Pancreas (tissue), 10 donors: ENCODE data around the gene CPT1C. TPM values are rescaled to one million over a fixed set of nuclear protein-coding genes. Genes with fewer than 3 reads are reported as not detected.

Experiments used
- ATAC-seq, 4 donors: fragments of 200-7000 bp; cut with Tn5 transposase; one replicate each; pipeline versions ENCODE4 v1.8.0 to v1.9.1; 2020; ENCODE audit warnings: mild to moderate bottlenecking in 4 of 4, moderate library complexity in 4 of 4
- DNase-seq, 6 donors: peaks; one replicate each; pipeline ENCODE4 v3.0.0-alpha.2; 2020
- FAIRE-seq: peaks from 2 replicates; lab custom pipeline; 2012; peaks lifted over from hg19 to GRCh38; lab: Jason Lieb, UNC
- H3K27ac ChIP-seq, 4 donors: fragments of 200-600 bp; sonication (generic); 1 replicate in 3 of 4; 2 replicates in 1 of 4; pipeline versions ENCODE4 v1.5.0 to v1.8.0; 2020
- H3K27me3 ChIP-seq, 4 donors: fragments of 200-600 bp; one replicate each; pipeline ENCODE4 v1.8.0; 2021
- H3K36me3 ChIP-seq, 3 donors: fragments of 200-600 bp; sonication (generic) in 1 of 3; one replicate each; pipeline versions ENCODE4 v1.5.0 to v1.8.0; 2020 to 2021
- H3K4me1 ChIP-seq, 3 donors: fragments of 200-600 bp; one replicate each; pipeline ENCODE4 v1.8.0; 2021
- H3K4me3 ChIP-seq, 4 donors: fragments of 200-600 bp; sonication (generic) in 2 of 4; one replicate each; pipeline versions ENCODE4 v1.5.0 to v1.8.0; 2020 to 2021
- H3K9me3 ChIP-seq, 4 donors: fragments of 200-600 bp; one replicate each; pipeline ENCODE4 v1.8.0; 2021
- CTCF ChIP-seq, 4 donors: fragments of 200-600 bp; sonication (generic) in 3 of 4; IDR thresholded peaks; one replicate each; pipeline versions ENCODE4 v1.5.0 to v1.8.0; 2021; ENCODE audit warnings: antibody characterized with exemption in 4 of 4
- WGBS, 2 donors: extraction: QIAGEN DNeasy Blood & Tissue Kit; methylation state at CpG; one replicate each; pipeline ENCODE4 v1.1.7; 2013; 5-methylcytosine and 5-hydroxymethylcytosine counted together
- intact Hi-C, 3 donors: fragments of 100-400 bp; cut with DNase I; formaldehyde crosslinking; loops; one replicate each; pipeline versions ENCODE4 v1.11.1 to v1.14.2; 2022
- polyA plus RNA-seq, 2 donors: library from polyadenylated mRNA; stranded (reverse); fragments of 200-250 nt; gene quantifications; one replicate each; pipeline ENCODE4 v1.2.3, GENCODE V29; 2013
- total RNA-seq, 6 donors: library from RNA; stranded (reverse); fragmentation: NEBNext Ultra II Directional in 4 of 6; extraction: Animal tissue kit (Norgen Biotek cat#: 25700) in 4 of 6; gene quantifications; one replicate each; pipeline versions ENCODE4 v1.2.1 to v1.2.4, GENCODE V29; 2021 to 2023
- donor health status: healthy with polysubstance abuse.
- donor health status: DM: no; HTN: no; CAD: no; lungs with moderate emphysema.
- donor health status: DM: no; HTN: no; CAD: no.
- donor health status: control.
- donor health status: control.
- donor health status: Bipolar disorder and iron deficiency.
- donor health status: DM: yes; HTN: yes; CAD: no.
- donor health status: DM: no; HTN: no; CAD: no.
- donor health status: DM: no; HTN: no; CAD: no.
- donor health status: DM: yes; HTN: yes; CAD: no.

The CPT1C gene
- total and polyA plus RNA-seq, 8 donors: 0.28 to 12.6 (median 3.0) TPM

GRCh38 chr19:49676784-49677230, 14.1 kb upstream of the CPT1C start:
- peak; percentile 76 to 84 (median 80) for ATAC-seq
- peaks cover 0 to under 1% (median 0%) of the 10 kb centered on the region in 3 donors for H3K36me3 ChIP-seq

DNA sequence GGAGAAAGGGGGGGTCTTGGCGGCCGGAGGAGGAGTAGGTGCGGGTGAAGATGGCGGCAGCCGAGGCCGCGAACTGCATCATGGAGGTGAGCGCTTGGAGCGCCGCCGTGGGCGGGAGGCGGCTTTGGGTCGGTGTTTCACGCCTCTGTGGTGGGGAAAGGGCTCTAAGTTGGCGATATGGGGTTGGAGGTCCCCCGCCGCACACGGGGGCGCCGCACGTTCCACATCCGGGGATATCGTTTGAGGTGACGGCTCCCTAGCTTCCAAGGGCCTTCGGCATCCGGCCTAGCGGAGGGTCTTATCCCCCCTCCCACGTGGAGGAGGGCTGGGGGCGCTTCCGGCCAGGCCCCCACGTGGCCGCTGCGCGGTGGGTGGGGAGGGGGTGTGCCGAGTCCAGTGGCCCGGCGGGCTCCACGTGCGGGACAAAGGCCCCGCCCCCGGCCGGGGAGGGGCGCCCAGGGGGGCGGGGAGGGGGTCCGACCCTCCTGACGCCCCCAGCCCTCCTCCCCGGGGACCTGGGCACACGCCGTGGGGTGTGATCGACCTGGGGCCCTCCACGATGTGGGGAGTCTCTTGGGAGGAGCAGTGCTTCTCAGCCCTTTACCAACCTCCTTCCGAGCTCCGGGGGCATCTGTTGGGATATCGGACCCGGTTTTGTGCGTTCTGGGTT, 13.6 kb upstream of the CPT1C start, which contains the start of gene PRMT1:
TSS of gene PRMT1 (plus strand) at position 41 of the 670 bp plus-strand sequence. CDS start at position 51, 10 bp downstream.
- intact Hi-C loops: loop anchor here in 1 of 3 donors (10.0 kb wide), 1 partner anchor 93 kb away; the partner anchor contains the start of genes NOSIP and PRRG2
- 0% methylated on average over 44 to 57 of the region's 57 CpGs for WGBS, 2 donors
- Histone ChIP-seq H3K9me3 (no peaks in the 10 kb centered on the region), H3K4me3 (peak within 1 kb of the TSS; percentile 87 to 99 (median 94)), H3K36me3 (peaks cover 0 to 6% (median 0%) of the 10 kb centered on the region in 3 donors), H3K4me1 (peaks cover 0 to 21% (median 13%) of the 10 kb centered on the region in 3 donors), H3K27me3 (no peaks in the 10 kb centered on the region), H3K27ac (peak within 1 kb of the TSS; percentile 89 to 95 (median 92))
- TF ChIP-seq CTCF (IDR thresholded peaks at IDR 0.05): no peak
- ATAC-seq (peak; percentile 8 to 14 (median 10)), DNase-seq (peak in 4 of 6 donors; percentile 57 to 80 (median 70)), FAIRE-seq (no peak)

More at GRCh38 chr19:49676784-49677230, 14.1 kb upstream of the CPT1C start:
- no peaks in the 10 kb centered on the region for H3K27me3 ChIP-seq
- peak overlapping the region; percentile 89 to 95 (median 92) for H3K27ac ChIP-seq
- peaks cover 4 to 25% (median 17%) of the 10 kb centered on the region in 3 donors for H3K4me1 ChIP-seq
- TF ChIP-seq CTCF (IDR thresholded peaks at IDR 0.05): no peak
- no peaks in the 10 kb centered on the region for H3K9me3 ChIP-seq
- FAIRE-seq: peak; percentile 99
- peak; percentile 95 to 100 (median 100) for DNase-seq
- intact Hi-C loops: loop anchor here in 1 of 3 donors (10.0 kb wide), 1 partner anchor 92 kb away; the partner anchor contains the start of genes NOSIP and PRRG2
- H3K4me3 ChIP-seq: peak overlapping the region; percentile 87 to 99 (median 94)
- 0% methylated on average over 31 to 34 of the region's 34 CpGs for WGBS, 2 donors

GRCh38 chr19:49677901-49678674, 12.8 kb upstream of the CPT1C start:
- ATAC-seq (peak in 3 of 4 donors; percentile 4 to 9 (median 6)), FAIRE-seq (no peak), DNase-seq (peak in 5 of 6 donors; percentile 65 to 84 (median 78))
- H3K4me3 ChIP-seq: peak overlapping the region; percentile 87 to 99 (median 94)
- 3% methylated on average over 21 of the region's 21 CpGs for WGBS, 2 donors
- TF ChIP-seq CTCF (IDR thresholded peaks at IDR 0.05): peak; percentile 31 to 59 (median 48)
- H3K4me1 ChIP-seq: peaks cover 0 to 21% (median 13%) of the 10 kb centered on the region in 3 donors
- intact Hi-C loops: loop anchor here in 1 of 3 donors (10.0 kb wide), 1 partner anchor 93 kb away; the partner anchor contains the start of genes NOSIP and PRRG2
- H3K36me3 ChIP-seq: peaks cover 0 to 8% (median 0%) of the 10 kb centered on the region in 3 donors
- no peaks in the 10 kb centered on the region for H3K27me3 ChIP-seq
- no peaks in the 10 kb centered on the region for H3K9me3 ChIP-seq
- peak overlapping the region; percentile 80 to 87 (median 83) for H3K27ac ChIP-seq

DNA sequence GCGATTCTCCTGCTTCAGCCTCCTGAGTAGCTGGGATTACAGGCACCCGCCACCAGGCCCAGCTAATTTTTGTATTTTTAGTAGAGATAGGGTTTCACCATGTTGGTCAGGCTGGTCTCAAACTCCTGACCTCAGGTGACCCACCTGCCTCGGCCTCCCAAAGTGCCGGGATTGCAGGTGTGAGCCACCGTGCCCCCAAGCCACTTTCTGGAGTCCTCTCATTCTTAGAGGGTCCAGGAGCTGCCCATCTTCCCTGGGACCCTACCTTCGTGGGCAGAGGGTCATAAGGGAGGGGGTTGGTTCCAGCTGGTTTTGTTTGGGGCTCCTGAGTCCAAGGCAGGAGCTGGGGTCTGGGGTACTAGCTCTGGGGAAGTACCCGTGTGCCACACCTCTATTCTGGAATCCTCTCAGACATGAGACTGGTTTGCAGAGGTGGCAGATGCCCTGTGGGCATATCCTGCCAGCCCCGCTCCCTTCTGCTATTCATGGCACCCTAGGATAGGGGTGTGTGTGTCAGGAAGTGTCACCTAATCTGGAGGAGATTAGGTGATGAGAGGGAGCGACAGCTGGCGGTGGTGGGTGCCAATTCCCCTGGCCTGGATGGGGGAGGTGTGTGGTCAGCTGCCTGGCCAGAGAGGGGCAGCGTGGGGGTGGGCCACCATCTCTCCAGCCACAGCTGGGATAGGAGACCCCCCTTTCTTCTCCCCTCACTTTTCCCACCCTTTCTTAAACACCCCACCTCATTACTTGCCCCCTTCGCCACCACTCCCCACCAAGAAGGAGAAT, 11.7 kb upstream of the CPT1C start:
- Histone ChIP-seq H3K4me1 (peaks cover 0 to 21% (median 13%) of the 10 kb centered on the region in 3 donors), H3K27ac (peak overlapping the region in 1 of 4 donors; percentile 83), H3K9me3 (no peaks in the 10 kb centered on the region), H3K36me3 (peaks cover 2 to 8% (median 6%) of the 10 kb centered on the region in 3 donors), H3K4me3 (peak overlapping the region in 1 of 4 donors; percentile 98), H3K27me3 (no peaks in the 10 kb centered on the region)
- intact Hi-C loops: loop anchor here in 1 of 3 donors (10.0 kb wide), 1 partner anchor 94 kb away; the partner anchor contains the start of genes NOSIP and PRRG2
- DNase-seq (peak in 3 of 6 donors; percentile 22 to 49 (median 38)), ATAC-seq (no peak), FAIRE-seq (no peak)
- WGBS, 2 donors: 47 to 48% methylated on average over 11 to 12 of the region's 12 CpGs
- no peak for TF ChIP-seq CTCF (IDR thresholded peaks at IDR 0.05)
